Liver (tissue), 9 donors: ENCODE results near the gene BCL2. TPM values are rescaled to one million over a fixed set of nuclear protein-coding genes. Genes with fewer than 3 reads are reported as not detected.

ENCODE experiments used
- DNase-seq: peaks from one replicate; pipeline ENCODE4 v3.0.0-alpha.2; 2017; ENCODE audit warnings: low spot score
- H3K27ac ChIP-seq, 2 donors: one replicate each; pipeline ENCODE4 v1.7.0; 2013; ENCODE audit warnings: inconsistent platforms in 2 of 2, low read length in 2 of 2, control low read depth in 1 of 2, low read depth in 1 of 2, mild to moderate bottlenecking in 1 of 2
- H3K27me3 ChIP-seq, 4 donors: one replicate each; pipeline versions ENCODE4 v1.6.1 to v1.7.0; 2013; ENCODE audit warnings: low read length in 3 of 4, inconsistent platforms in 1 of 4, mild to moderate bottlenecking in 1 of 4, moderate library complexity in 1 of 4; ENCODE audit not compliant: control insufficient read depth in 4 of 4, insufficient read depth in 4 of 4
- H3K36me3 ChIP-seq, 4 donors: one replicate each; pipeline versions ENCODE4 v1.6.1 to v1.7.0; 2013; ENCODE audit warnings: low read length in 3 of 4, mild to moderate bottlenecking in 3 of 4, low read depth in 1 of 4, moderate library complexity in 1 of 4; ENCODE audit not compliant: control insufficient read depth in 4 of 4, insufficient read depth in 3 of 4
- H3K4me1 ChIP-seq, 4 donors: one replicate each; pipeline versions ENCODE4 v1.6.1 to v1.7.0; 2013; ENCODE audit warnings: low read length in 3 of 4, mild to moderate bottlenecking in 3 of 4, moderate library complexity in 1 of 4; ENCODE audit not compliant: control insufficient read depth in 4 of 4, insufficient read depth in 4 of 4
- H3K4me3 ChIP-seq, 3 donors: one replicate each; pipeline versions ENCODE4 v1.6.1 to v1.7.0; 2013; ENCODE audit warnings: low read length in 3 of 3, control low read depth in 1 of 3, low read depth in 1 of 3, mild to moderate bottlenecking in 1 of 3
- H3K9ac ChIP-seq, 2 donors: one replicate each; pipeline ENCODE4 v1.7.0; 2013; ENCODE audit warnings: low read length in 2 of 2, mild to moderate bottlenecking in 2 of 2, moderate library complexity in 2 of 2, control low read depth in 1 of 2, low read depth in 1 of 2
- H3K9me3 ChIP-seq, 4 donors: one replicate each; pipeline versions ENCODE4 v1.6.1 to v1.7.0; 2013; ENCODE audit warnings: low read length in 3 of 4; ENCODE audit not compliant: control insufficient read depth in 4 of 4
- ATF3 ChIP-seq: IDR thresholded peaks from 2 replicates; pipeline ENCODE4 v1.6.1; 2016; ENCODE audit warnings: antibody characterized with exemption
- CTCF ChIP-seq: fragments of 150-350 bp; IDR thresholded peaks from 2 replicates; pipeline ENCODE4 v1.5.1; 2017; ENCODE audit warnings: improper control_type of control experiment, low read depth, low read length; ENCODE audit not compliant: missing input control
- FOXA2 ChIP-seq: IDR thresholded peaks from 2 replicates; pipeline ENCODE4 v1.6.1; 2016; ENCODE audit warnings: antibody characterized with exemption
- GABPA ChIP-seq, 2 donors: IDR thresholded peaks in 1 of 2; conservative IDR thresholded peaks in 1 of 2; 2 replicates each; pipeline ENCODE4 v1.6.1; 2016; ENCODE audit warnings: antibody characterized with exemption in 2 of 2, mild to moderate bottlenecking in 1 of 2, moderate library complexity in 1 of 2
- HNF4A ChIP-seq, 2 donors: conservative IDR thresholded peaks; 2 replicates each; pipeline ENCODE4 v1.6.1; 2016; ENCODE audit warnings: antibody characterized with exemption in 2 of 2, mild to moderate bottlenecking in 2 of 2
- HNF4G ChIP-seq: IDR thresholded peaks from 2 replicates; pipeline ENCODE4 v1.6.1; 2016; ENCODE audit warnings: antibody characterized with exemption
- JUND ChIP-seq, 2 donors: IDR thresholded peaks; 2 replicates each; pipeline ENCODE4 v1.6.1; 2016; ENCODE audit warnings: antibody characterized with exemption in 2 of 2
- MAX ChIP-seq: IDR thresholded peaks from 2 replicates; pipeline ENCODE4 v1.6.1; 2016; ENCODE audit warnings: antibody characterized with exemption
- NR2F2 ChIP-seq: IDR thresholded peaks from 2 replicates; pipeline ENCODE4 v1.6.1; 2016; ENCODE audit warnings: antibody characterized with exemption
- RAD21 ChIP-seq, 2 donors: IDR thresholded peaks; 2 replicates each; pipeline ENCODE4 v1.6.1; 2016; ENCODE audit warnings: antibody characterized with exemption in 2 of 2, mild to moderate bottlenecking in 2 of 2
- SP1 ChIP-seq: IDR thresholded peaks from 2 replicates; pipeline ENCODE4 v1.6.1; 2018; ENCODE audit warnings: antibody characterized with exemption, mild to moderate bottlenecking
- TAF1 ChIP-seq: conservative IDR thresholded peaks from 2 replicates; pipeline ENCODE4 v1.6.1; 2016; ENCODE audit warnings: antibody characterized with exemption, mild to moderate bottlenecking
- YY1 ChIP-seq: IDR thresholded peaks from 2 replicates; pipeline ENCODE4 v1.6.1; 2016; ENCODE audit warnings: antibody characterized with exemption, mild to moderate bottlenecking
- WGBS: extraction: QIAGEN DNeasy Blood & Tissue Kit; methylation state at CpG from one replicate; pipeline ENCODE4 v1.1.7; 2013; 5-methylcytosine and 5-hydroxymethylcytosine counted together
- polyA plus RNA-seq, 2 donors: library from polyadenylated mRNA; stranded (reverse) in 1 of 2; unstranded in 1 of 2; fragments of 200-250 nt in 1 of 2; fragments of >200 nt in 1 of 2; fragmentation: Nextera tagmentation in 1 of 2; extraction: Ambion mirVana in 1 of 2; gene quantifications; one replicate each; pipeline versions ENCODE4 v1.2.1 to v1.2.3, GENCODE V29; 2013 to 2015
- total RNA-seq, 2 donors: library from RNA; depleted of rRNA; stranded (reverse); fragments of >200 nt; gene quantifications; one replicate each; pipeline ENCODE4 v1.2.3, GENCODE V29; 2014
- donor health status: healthy.
- donor health status: healthy.
- donor health status: healthy.
- donor health status: healthy.
- donor health status: healthy.

Gene BCL2
- total and polyA plus RNA-seq, 4 donors: 0.40 to 3.9 (median 1.4) TPM

GRCh38 chr18:63079114-63079513, 240.5 kb downstream of the BCL2 start:
- Histone ChIP-seq H3K4me1 (no peaks in the 10 kb centered on the region), H3K9ac (no peak overlapping the region), H3K36me3 (no peaks in the 10 kb centered on the region), H3K27me3 (no peaks in the 10 kb centered on the region), H3K4me3 (no peak overlapping the region), H3K27ac (no peak overlapping the region), H3K9me3 (peaks cover 0 to 4% (median 1%) of the 10 kb centered on the region in 4 donors)
- no peak for TF ChIP-seq YY1
- TF ChIP-seq GABPA (IDR thresholded peaks at IDR 0.05 in 1 of 2, conservative IDR thresholded peaks at IDR 0.05 in 1 of 2): no peak
- no peak for TF ChIP-seq JUND (IDR thresholded peaks at IDR 0.05)
- TF ChIP-seq RAD21 (IDR thresholded peaks at IDR 0.05): no peak
- TF ChIP-seq TAF1: no peak
- no peak for TF ChIP-seq CTCF
- TF ChIP-seq SP1: no peak
- no peak for TF ChIP-seq HNF4G
- no peak for DNase-seq
- 82% methylated on average over 1 of the region's 1 CpG for WGBS

GRCh38 chr18:63078471-63078870, 241.1 kb downstream of the BCL2 start:
- H3K36me3 ChIP-seq: no peaks in the 10 kb centered on the region
- TF ChIP-seq NR2F2 (no peak), ATF3 (no peak), RAD21 (IDR thresholded peaks at IDR 0.05) (no peak), CTCF (no peak), MAX (no peak), SP1 (no peak), HNF4G (no peak)
- WGBS: 73% methylated on average over 4 of the region's 4 CpGs
- H3K4me3 ChIP-seq: no peak overlapping the region
- no peaks in the 10 kb centered on the region for H3K27me3 ChIP-seq
- H3K4me1 ChIP-seq: no peaks in the 10 kb centered on the region
- no peak for DNase-seq
- H3K9ac ChIP-seq: no peak overlapping the region
- H3K9me3 ChIP-seq: peaks cover 0 to 4% (median 1%) of the 10 kb centered on the region in 4 donors
- no peak overlapping the region for H3K27ac ChIP-seq

GRCh38 chr18:63074981-63075404, 244.6 kb downstream of the BCL2 start:
- Histone ChIP-seq H3K9ac (peak overlapping the region; percentile 28 to 87), H3K27me3 (no peaks in the 10 kb centered on the region), H3K4me1 (peaks cover 0 to 10% (median 2%) of the 10 kb centered on the region in 4 donors), H3K36me3 (no peaks in the 10 kb centered on the region), H3K4me3 (peak overlapping the region; percentile 66 to 69 (median 69)), H3K27ac (peak overlapping the region; percentile 50 to 60), H3K9me3 (peaks cover 0 to 4% (median 1%) of the 10 kb centered on the region in 4 donors)
- TF ChIP-seq FOXA2 (no peak), YY1 (peak; percentile 30), RAD21 (IDR thresholded peaks at IDR 0.05) (peak in 1 of 2 donors; percentile 21), HNF4A (conservative IDR thresholded peaks at IDR 0.05) (no peak)
- DNase-seq: peak; percentile 67
- WGBS: 3% methylated on average over 19 of the region's 19 CpGs
